T-helper 17 cell (primary cell): Measurements from ENCODE around the gene GRHPR. TPM values are rescaled to one million over a fixed set of nuclear protein-coding genes. Genes with fewer than 3 reads are reported as not detected.
"Not testable (repeated sequence)": the region's sequence is repeated elsewhere in the genome, so short reads cannot be mapped to it uniquely, and the experiment has no call there.

Experiments
- ATAC-seq: fragments of 150-1000 bp; cut with Tn5 transposase; 2 replicates; pipeline ENCODE4 v1.10.0; 2021; ENCODE audit warnings: mild to moderate bottlenecking, moderate library complexity
- DNase-seq, 3 donors: peaks; one replicate each; pipeline versions ENCODE4 v3.0.0 to v3.0.0-alpha.2; 2020 to 2021
- H3K9me3 ChIP-seq: one replicate; pipeline ENCODE4 v1.7.0; 2013; ENCODE audit warnings: low read length, mild to moderate bottlenecking; ENCODE audit not compliant: control insufficient read depth, poor library complexity, severe bottlenecking
- H3K27ac Mint-ChIP-seq: one replicate; pipeline ENCODE4 v1.8.0; 2022; ENCODE audit warnings: mild to moderate bottlenecking, moderate library complexity, mixed read lengths
- H3K27me3 Mint-ChIP-seq: one replicate; pipeline ENCODE4 v1.8.0; 2022; ENCODE audit warnings: mixed read lengths
- H3K36me3 Mint-ChIP-seq: one replicate; pipeline ENCODE4 v1.8.0; 2022; ENCODE audit warnings: low read depth, mixed read lengths
- H3K4me1 Mint-ChIP-seq: one replicate; pipeline ENCODE4 v1.8.0; 2022; ENCODE audit warnings: mild to moderate bottlenecking, mixed read lengths
- H3K4me3 Mint-ChIP-seq: one replicate; pipeline ENCODE4 v1.8.0; 2022; ENCODE audit warnings: mild to moderate bottlenecking, moderate library complexity, mixed read lengths
- total RNA-seq, 4 donors: library from RNA in 2 of 4; stranded (reverse) in 2 of 4; gene quantifications; one replicate each; pipeline ENCODE4 v1.2.3 and lab custom pipeline; 2022 to 2026

GRHPR gene
- total RNA-seq, 2 donors from 2014 or later: 28.9 to 29.5 TPM

DNA sequence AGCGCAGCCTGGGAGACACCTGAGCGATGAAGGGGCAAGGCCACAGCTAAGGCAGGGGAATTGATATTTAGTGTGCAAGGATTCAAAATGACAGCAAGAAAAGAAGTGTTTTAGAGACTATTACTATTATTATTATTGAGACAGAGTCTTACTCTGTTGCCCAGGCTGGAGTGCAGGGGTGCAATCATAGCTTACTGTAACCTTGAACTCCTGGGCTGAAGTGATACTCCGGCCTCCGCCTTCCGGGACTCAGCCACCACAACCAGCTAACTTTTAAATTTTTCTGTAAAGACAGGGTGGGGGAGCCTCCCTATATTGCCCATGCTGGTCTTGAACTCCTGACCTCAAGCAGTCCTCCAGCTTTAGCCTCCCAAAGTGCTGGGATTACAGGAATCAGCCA lies 3.3 kb upstream of the GRHPR start:
- no peak overlapping the region for H3K4me3 Mint-ChIP-seq
- no peaks in the 10 kb centered on the region for H3K9me3 ChIP-seq
- peaks cover 8% of the 10 kb centered on the region for H3K27me3 Mint-ChIP-seq
- H3K27ac Mint-ChIP-seq: peak overlapping the region; percentile 62
- H3K4me1 Mint-ChIP-seq: peaks cover 22% of the 10 kb centered on the region
- peaks cover 3% of the 10 kb centered on the region for H3K36me3 Mint-ChIP-seq
- DNase-seq (no peak), ATAC-seq (no peak)

- ATAC-seq (no peak), DNase-seq (no peak)
- no peaks in the 10 kb centered on the region for H3K9me3 ChIP-seq
- H3K4me1 Mint-ChIP-seq: peaks cover 16% of the 10 kb centered on the region
- no peaks in the 10 kb centered on the region for H3K36me3 Mint-ChIP-seq
- H3K4me3 Mint-ChIP-seq: no peak overlapping the region
- no peak overlapping the region for H3K27ac Mint-ChIP-seq
- peaks cover under 1% of the 10 kb centered on the region for H3K27me3 Mint-ChIP-seq
Observed at GRCh38 chr9:37420271-37421215, 2.0 kb upstream of the GRHPR start.

DNA sequence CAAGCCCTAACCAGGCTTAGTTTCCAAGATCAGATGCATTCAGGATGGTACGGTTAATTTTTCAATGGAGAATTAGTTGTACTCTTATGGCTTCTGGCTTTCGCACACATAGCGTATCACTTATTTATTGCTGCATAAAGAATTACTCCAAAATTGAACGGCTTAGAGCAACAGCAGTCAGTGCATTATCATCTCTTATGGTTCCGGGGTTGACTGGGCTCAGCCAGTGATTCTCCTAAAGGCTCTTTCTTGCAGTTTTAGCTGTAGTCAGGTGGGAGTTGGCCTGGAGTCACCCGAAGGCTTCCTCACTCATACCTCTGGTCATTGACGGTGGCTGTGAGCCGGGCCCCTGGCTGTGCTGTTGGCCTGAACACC lies 595 bp upstream of the GRHPR start:
- H3K9me3 ChIP-seq: no peaks in the 10 kb centered on the region
- ATAC-seq (no peak), DNase-seq (no peak)
- Mint-ChIP-seq H3K4me3 (peak overlapping the region; percentile 96), H3K27ac (peak overlapping the region; percentile 94), H3K27me3 (no peaks in the 10 kb centered on the region), H3K4me1 (peaks cover 16% of the 10 kb centered on the region), H3K36me3 (no peaks in the 10 kb centered on the region)

DNA sequence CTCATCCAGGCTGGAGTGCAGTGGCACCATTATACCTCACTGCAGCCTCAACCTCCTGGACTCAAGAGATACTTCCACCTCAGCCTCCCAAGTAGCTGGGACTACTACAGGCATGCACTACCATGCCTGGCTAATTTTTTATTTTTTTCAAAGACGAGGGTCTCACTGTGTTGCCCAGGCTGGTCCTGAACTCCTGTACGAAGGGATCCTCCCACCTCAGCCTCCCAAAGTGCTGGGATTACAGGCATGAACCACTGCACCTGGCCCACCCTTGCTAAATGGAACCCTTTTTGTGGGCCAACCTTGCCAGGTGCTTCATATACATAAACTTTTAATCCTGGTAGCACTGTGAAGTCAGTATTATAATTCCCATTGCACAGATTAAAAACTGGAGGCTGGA lies 1.0 kb downstream of the GRHPR start:
- Mint-ChIP-seq H3K4me1 (peaks cover 16% of the 10 kb centered on the region), H3K36me3 (no peaks in the 10 kb centered on the region), H3K27me3 (no peaks in the 10 kb centered on the region), H3K27ac (peak overlapping the region; percentile 94), H3K4me3 (peak overlapping the region; percentile 96)
- DNase-seq (no peak), ATAC-seq (no peak)
- H3K9me3 ChIP-seq: no peaks in the 10 kb centered on the region

DNA sequence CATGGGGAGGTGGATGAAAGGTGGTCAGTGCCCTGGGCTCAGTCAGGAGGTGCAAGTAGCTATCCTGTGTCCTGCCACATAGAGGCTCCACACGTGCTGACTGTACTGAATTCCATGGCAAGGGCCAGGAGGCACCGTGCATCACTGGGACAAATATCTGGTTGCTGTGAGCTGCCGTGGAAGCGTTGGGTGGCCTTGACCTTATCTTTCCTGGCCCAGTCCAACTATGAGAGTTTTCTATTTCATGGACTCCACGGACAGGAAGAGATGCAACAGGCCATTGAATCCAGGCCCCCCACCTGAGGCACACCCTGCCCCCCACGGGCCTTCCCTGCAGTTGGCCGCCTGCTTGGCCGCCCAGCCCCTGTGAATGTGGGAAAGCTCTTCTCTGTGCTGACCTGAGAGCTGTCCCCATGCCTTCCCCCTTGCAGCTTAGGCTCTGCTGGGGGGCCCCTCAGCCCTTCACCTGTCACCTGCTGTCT lies 1.7 kb downstream of the GRHPR start:
- Mint-ChIP-seq H3K4me1 (peaks cover 16% of the 10 kb centered on the region), H3K27me3 (no peaks in the 10 kb centered on the region), H3K36me3 (no peaks in the 10 kb centered on the region), H3K4me3 (no peak overlapping the region), H3K27ac (peak overlapping the region; percentile 94)
- no peaks in the 10 kb centered on the region for H3K9me3 ChIP-seq
- DNase-seq: no peak
- ATAC-seq: no peak

- Mint-ChIP-seq H3K27me3 (no peaks in the 10 kb centered on the region), H3K36me3 (no peaks in the 10 kb centered on the region), H3K4me3 (no peak overlapping the region), H3K27ac (no peak overlapping the region), H3K4me1 (peaks cover 16% of the 10 kb centered on the region)
- ATAC-seq (no peak), DNase-seq (no peak)
- no peaks in the 10 kb centered on the region for H3K9me3 ChIP-seq
Observed at GRCh38 chr9:37424686-37425297, 2.3 kb downstream of the GRHPR start.

GRCh38 chr9:37425298-37425752 lies 2.8 kb downstream of the GRHPR start:
- Mint-ChIP-seq H3K4me1 (peaks cover 16% of the 10 kb centered on the region), H3K4me3 (no peak overlapping the region), H3K27ac (peak overlapping the region; percentile 66), H3K27me3 (no peaks in the 10 kb centered on the region), H3K36me3 (no peaks in the 10 kb centered on the region)
- DNase-seq (no peak), ATAC-seq (no peak)
- H3K9me3 ChIP-seq: no peaks in the 10 kb centered on the region

DNA sequence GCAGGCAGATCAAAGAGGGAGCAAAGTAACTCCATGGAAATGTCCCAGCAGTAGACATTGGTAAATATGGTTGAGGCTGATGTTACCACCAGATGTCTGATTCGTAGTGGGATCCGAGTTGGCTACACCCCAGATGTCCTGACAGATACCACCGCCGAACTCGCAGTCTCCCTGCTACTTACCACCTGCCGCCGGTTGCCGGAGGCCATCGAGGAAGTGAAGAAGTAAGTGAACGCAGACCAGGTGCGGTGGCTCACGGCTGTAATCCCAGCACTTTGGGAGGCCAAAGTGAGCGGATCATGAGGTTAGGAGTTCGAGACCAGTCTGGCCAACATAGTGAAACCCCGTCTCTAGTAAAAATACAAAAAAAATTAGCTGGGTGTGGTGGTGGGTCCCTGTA lies 3.9 kb downstream of the GRHPR start:
- not testable (repeated sequence) for H3K36me3 Mint-ChIP-seq

DNA sequence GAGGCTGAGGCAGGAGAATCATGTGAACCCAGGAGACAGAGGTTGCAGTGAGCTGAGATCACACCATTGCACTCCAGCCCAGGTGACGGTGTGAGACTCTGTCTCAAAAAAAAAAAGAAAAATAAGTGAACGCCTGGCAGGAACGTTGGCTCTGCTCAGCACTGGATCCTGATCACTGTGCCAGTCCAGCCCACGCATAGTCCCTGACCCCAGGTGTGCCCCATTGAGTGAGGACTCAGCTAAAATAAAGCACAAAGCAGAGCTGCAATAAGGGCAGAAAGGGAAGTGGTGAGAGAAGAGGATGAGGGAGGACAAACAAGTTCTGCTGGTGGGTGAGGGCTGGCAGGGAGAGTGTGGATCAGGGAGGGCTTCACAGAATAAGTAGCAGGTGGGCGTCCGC lies 4.3 kb downstream of the GRHPR start:
- Mint-ChIP-seq H3K4me3 (no peak overlapping the region), H3K27ac (no peak overlapping the region), H3K27me3 (no peaks in the 10 kb centered on the region), H3K36me3 (no peaks in the 10 kb centered on the region), H3K4me1 (peaks cover 15% of the 10 kb centered on the region)
- ATAC-seq (no peak), DNase-seq (no peak)
- no peaks in the 10 kb centered on the region for H3K9me3 ChIP-seq

More for the DNA sequence above, 3.9 kb downstream of the GRHPR start:
- peaks cover 16% of the 10 kb centered on the region for H3K4me1 Mint-ChIP-seq
- H3K4me3 Mint-ChIP-seq: peak overlapping the region; percentile 9
- ATAC-seq, DNase-seq, H3K27me3 Mint-ChIP-seq, H3K27ac Mint-ChIP-seq, H3K9me3 ChIP-seq: not testable (repeated sequence)

DNA sequence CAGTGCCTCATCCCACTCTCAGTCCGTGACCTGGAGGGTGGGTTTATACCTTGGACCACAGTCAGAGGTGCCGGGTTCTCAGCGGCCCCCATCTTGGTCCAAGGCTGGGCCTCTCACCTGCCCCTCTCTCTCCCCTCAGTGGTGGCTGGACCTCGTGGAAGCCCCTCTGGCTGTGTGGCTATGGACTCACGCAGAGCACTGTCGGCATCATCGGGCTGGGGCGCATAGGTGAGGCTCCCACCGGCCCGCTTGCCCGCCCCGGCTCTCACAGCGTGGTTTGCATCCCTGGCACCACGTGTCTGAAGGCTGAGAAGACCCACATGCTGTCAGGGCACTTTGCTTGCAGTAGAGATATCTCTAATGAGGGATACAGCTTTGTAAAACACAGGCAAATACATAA lies 5.8 kb downstream of the GRHPR start:
- Mint-ChIP-seq H3K27me3 (no peaks in the 10 kb centered on the region), H3K4me1 (peaks cover 7% of the 10 kb centered on the region), H3K4me3 (no peak overlapping the region), H3K27ac (no peak overlapping the region), H3K36me3 (no peaks in the 10 kb centered on the region)
- DNase-seq (no peak), ATAC-seq (no peak)
- H3K9me3 ChIP-seq: no peaks in the 10 kb centered on the region

DNA sequence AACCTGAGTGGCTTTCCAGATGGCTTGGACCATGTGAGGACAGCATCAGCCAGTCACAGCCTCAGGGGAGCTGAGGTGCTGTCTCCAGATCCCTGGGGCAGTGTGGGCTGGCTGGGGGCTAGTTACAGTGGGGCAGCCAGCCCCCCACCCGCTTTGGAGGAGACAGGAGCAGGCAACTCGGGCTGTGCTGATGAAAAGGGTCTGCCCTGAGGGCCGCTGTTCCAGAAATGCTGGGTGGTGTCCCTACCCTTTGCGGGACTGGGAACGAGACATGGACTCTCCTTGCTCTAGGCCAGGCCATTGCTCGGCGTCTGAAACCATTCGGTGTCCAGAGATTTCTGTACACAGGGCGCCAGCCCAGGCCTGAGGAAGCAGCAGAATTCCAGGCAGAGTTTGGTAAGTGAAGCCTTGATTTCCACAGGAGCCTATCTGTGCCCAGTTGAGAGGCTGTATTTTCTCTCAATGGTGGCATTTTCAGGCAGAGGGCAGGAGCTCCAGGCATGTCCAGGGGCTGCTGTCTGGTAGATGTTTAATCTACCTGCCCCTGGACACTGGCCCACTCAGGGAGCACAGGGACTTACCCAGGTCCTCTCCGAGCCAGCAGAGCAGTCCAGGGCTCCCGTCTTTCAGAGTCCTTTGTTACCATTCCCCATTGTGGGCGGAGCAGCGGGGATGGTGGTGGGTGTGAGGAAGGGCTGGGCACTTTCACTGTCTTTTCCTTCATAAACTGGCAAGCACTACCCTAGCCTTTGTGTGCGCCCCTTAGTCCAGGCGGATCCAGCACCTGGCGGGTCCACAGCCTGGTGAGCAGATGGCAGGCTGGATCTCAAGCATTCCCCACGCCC lies 7.2 kb downstream of the GRHPR start:
- no peaks in the 10 kb centered on the region for H3K27me3 Mint-ChIP-seq

GRCh38 chr9:37430841-37431597 lies 8.5 kb downstream of the GRHPR start:
- peaks cover 3% of the 10 kb centered on the region for H3K4me1 Mint-ChIP-seq
- no peaks in the 10 kb centered on the region for H3K27me3 Mint-ChIP-seq
- H3K27ac Mint-ChIP-seq: peak overlapping the region; percentile 9
- no peaks in the 10 kb centered on the region for H3K36me3 Mint-ChIP-seq
- H3K9me3 ChIP-seq: no peaks in the 10 kb centered on the region
- H3K4me3 Mint-ChIP-seq: no peak overlapping the region
- no peak for DNase-seq
- no peak for ATAC-seq

More for the DNA sequence above, 7.2 kb downstream of the GRHPR start:
- no peak for DNase-seq
- H3K4me1 Mint-ChIP-seq: peaks cover 3% of the 10 kb centered on the region
- H3K9me3 ChIP-seq: no peaks in the 10 kb centered on the region
- H3K4me3 Mint-ChIP-seq: no peak overlapping the region
- ATAC-seq: no peak
- no peaks in the 10 kb centered on the region for H3K36me3 Mint-ChIP-seq
- H3K27ac Mint-ChIP-seq: no peak overlapping the region
